ENCODE data around the gene C1orf21. TPM values are rescaled to one million over a fixed set of nuclear protein-coding genes. Genes with fewer than 3 reads are reported as not detected.

The C1orf21 gene
- total RNA-seq, 1 donor from 2014 or later: 33.1 TPM

DNA sequence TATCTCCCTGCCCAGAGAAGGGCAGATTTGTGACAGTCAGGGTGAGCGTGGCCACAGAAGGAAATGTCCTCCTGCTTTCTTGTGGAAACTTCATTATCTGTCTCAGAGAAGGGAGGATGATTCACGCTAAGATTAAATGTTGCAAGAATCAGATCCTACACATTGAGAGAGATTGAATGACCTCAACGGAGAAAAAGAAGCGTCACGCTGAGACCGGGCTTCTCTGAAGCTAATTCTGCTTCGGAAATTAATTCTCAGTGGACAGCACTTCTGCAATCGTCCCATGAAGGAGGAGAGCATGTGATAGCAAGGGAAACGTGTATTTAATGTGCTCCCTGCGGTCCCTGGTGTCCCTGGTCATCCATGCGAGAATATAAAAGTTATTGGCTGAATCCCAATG lies 19.8 kb upstream of the C1orf21 start:
- no peak overlapping the region for H3K27ac Mint-ChIP-seq
- DNase-seq (ENCODE audit: low spot score in 2 of 2, unreplicated experiment in 2 of 2): no peak
- no peaks in the 10 kb centered on the region for H3K9me3 Mint-ChIP-seq
- TF ChIP-seq, protein P1, sequence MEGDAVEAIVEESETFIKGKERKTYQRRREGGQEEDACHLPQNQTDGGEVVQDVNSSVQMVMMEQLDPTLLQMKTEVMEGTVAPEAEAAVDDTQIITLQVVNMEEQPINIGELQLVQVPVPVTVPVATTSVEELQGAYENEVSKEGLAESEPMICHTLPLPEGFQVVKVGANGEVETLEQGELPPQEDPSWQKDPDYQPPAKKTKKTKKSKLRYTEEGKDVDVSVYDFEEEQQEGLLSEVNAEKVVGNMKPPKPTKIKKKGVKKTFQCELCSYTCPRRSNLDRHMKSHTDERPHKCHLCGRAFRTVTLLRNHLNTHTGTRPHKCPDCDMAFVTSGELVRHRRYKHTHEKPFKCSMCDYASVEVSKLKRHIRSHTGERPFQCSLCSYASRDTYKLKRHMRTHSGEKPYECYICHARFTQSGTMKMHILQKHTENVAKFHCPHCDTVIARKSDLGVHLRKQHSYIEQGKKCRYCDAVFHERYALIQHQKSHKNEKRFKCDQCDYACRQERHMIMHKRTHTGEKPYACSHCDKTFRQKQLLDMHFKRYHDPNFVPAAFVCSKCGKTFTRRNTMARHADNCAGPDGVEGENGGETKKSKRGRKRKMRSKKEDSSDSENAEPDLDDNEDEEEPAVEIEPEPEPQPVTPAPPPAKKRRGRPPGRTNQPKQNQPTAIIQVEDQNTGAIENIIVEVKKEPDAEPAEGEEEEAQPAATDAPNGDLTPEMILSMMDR (IDR thresholded peaks at IDR 0.05; ENCODE audit: unreplicated experiment): no peak
- no peak overlapping the region for H3K4me3 Mint-ChIP-seq
- H3K36me3 Mint-ChIP-seq: no peaks in the 10 kb centered on the region
- H3K4me1 Mint-ChIP-seq: no peaks in the 10 kb centered on the region
- no peaks in the 10 kb centered on the region for H3K27me3 Mint-ChIP-seq (ENCODE audit: low read depth)

DNA sequence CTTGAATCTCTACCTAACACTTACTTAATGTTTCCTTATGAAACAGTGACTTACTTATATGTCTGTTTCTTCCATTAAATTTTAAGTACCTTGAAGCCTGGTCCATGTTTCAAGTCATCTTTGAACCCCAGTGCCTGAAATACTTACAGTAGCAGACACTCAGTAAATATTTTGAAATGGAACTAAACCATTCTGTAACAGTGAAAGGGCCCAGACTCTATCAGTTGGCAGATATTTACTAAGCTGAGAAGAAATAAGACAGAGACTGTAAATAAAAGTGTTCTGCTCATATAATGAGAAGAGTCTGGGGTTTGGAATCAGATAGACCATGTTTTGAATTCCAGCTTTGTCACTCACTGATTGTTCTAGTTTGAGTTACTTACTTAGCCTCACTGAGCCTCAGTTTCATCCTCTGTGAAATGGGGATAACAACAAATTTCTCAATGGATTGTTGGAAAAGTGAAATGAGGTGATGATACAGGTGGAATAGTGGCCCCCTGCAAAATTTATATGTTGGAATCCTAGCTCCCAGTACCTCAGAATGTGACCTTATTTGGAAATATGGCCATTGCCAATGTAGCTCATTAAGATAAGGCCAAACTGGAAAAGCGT lies 19.3 kb upstream of the C1orf21 start:
- TF ChIP-seq, protein P1 (IDR thresholded peaks at IDR 0.05; ENCODE audit: unreplicated experiment): no peak
- Mint-ChIP-seq H3K4me3 (no peak overlapping the region), H3K27ac (no peak overlapping the region), H3K27me3 (ENCODE audit: low read depth) (no peaks in the 10 kb centered on the region), H3K36me3 (no peaks in the 10 kb centered on the region), H3K9me3 (no peaks in the 10 kb centered on the region), H3K4me1 (no peaks in the 10 kb centered on the region)
- no peak for DNase-seq (ENCODE audit: low spot score in 2 of 2, unreplicated experiment in 2 of 2)

DNA sequence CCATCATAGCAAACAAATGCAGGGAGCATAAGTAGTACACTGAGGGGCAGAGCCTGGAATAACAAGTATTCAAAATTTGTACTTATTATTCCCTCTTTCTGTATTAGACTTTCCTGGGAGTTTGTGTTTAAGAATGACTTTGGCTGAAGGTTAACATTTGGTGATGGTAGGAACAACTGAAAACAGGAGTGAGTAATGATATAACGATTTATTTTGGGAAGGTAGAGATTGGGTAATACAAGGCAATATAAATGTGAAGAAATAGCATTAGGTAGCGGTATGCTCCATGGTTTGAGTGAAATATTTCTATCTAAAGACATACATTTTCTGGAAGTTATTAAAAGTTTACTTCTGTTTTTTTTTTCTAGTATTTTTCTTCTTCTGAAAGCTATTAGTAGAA lies 18.5 kb upstream of the C1orf21 start:
- no peak overlapping the region for H3K27ac Mint-ChIP-seq
- TF ChIP-seq, protein P1 (IDR thresholded peaks at IDR 0.05; ENCODE audit: unreplicated experiment): no peak
- DNase-seq (ENCODE audit: low spot score in 2 of 2, unreplicated experiment in 2 of 2): no peak
- no peaks in the 10 kb centered on the region for H3K36me3 Mint-ChIP-seq
- no peaks in the 10 kb centered on the region for H3K27me3 Mint-ChIP-seq (ENCODE audit: low read depth)
- H3K4me1 Mint-ChIP-seq: no peaks in the 10 kb centered on the region
- H3K9me3 Mint-ChIP-seq: no peaks in the 10 kb centered on the region
- H3K4me3 Mint-ChIP-seq: no peak overlapping the region

DNA sequence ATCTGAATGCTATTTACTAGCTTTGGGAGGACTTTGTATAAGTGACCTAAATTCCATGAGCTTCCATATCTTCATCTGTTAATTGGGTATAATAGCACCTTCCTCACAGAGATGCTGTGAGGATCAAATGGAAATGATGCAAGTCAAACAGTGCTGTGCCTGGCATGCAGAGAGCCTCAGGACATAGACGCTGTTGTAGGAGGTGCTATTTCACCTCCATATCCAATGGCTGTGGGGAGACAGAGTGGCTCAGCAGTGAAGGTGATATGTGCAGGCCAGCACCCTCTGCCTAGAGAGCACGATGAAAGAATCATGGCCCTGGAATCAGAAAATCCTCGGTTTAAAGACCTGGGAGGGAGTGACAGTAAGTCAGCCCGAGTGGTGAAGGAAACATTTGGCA lies 16.0 kb upstream of the C1orf21 start:
- DNase-seq (ENCODE audit: low spot score in 2 of 2, unreplicated experiment in 2 of 2): no peak
- Mint-ChIP-seq H3K4me3 (no peak overlapping the region), H3K9me3 (no peaks in the 10 kb centered on the region), H3K36me3 (no peaks in the 10 kb centered on the region), H3K4me1 (no peaks in the 10 kb centered on the region), H3K27me3 (ENCODE audit: low read depth) (no peaks in the 10 kb centered on the region), H3K27ac (no peak overlapping the region)
- TF ChIP-seq, protein P1 (IDR thresholded peaks at IDR 0.05; ENCODE audit: unreplicated experiment): no peak

DNA sequence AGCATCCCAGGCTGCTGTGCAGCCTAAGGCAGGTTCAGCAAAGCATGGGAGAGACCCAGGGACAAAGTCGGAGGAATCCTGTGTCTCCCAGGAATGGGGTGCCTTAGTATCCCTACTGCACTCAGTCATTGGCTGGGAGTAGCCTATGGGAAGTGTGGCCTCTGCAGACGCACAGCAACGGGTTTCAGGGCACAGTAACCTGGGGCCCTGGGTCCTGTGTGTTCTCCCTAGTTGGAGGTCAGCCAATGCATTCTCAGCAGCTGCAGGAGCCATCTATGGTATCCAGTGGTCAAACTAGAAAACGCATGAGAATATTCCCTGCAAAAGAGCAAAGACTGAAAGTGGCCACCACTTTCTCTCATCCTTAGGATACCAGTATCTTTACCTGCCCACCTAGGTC lies 13.7 kb upstream of the C1orf21 start:
- no peaks in the 10 kb centered on the region for H3K4me1 Mint-ChIP-seq
- H3K36me3 Mint-ChIP-seq: no peaks in the 10 kb centered on the region
- TF ChIP-seq, protein P1 (IDR thresholded peaks at IDR 0.05; ENCODE audit: unreplicated experiment): no peak
- no peak overlapping the region for H3K4me3 Mint-ChIP-seq
- no peaks in the 10 kb centered on the region for H3K9me3 Mint-ChIP-seq
- no peak overlapping the region for H3K27ac Mint-ChIP-seq
- no peak for DNase-seq (ENCODE audit: low spot score in 2 of 2, unreplicated experiment in 2 of 2)
- peaks cover 4% of the 10 kb centered on the region for H3K27me3 Mint-ChIP-seq (ENCODE audit: low read depth)

DNA sequence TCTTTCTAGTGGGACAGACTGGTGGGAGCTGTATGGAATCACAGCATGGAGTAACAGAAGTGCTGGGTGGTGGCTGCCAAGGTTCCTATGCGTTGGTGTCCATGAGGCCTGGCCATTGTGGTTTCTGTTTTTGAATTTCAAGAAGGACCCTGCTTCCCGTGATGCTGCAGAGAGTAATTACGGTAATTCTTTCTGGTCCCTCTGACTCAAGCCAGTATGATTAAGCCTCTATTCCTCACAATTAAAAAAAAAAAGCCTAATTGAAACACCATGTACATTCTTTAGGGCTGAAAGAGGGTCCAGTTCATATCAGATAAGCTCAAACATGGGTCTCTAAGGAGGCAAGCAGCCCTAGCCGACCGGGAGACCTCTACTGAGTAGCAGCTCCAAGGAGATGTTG lies 10.5 kb upstream of the C1orf21 start:
- H3K9me3 Mint-ChIP-seq: no peaks in the 10 kb centered on the region
- peaks cover 2% of the 10 kb centered on the region for H3K4me1 Mint-ChIP-seq
- H3K36me3 Mint-ChIP-seq: no peaks in the 10 kb centered on the region
- peaks cover 6% of the 10 kb centered on the region for H3K27me3 Mint-ChIP-seq (ENCODE audit: low read depth)
- TF ChIP-seq, protein P1 (IDR thresholded peaks at IDR 0.05; ENCODE audit: unreplicated experiment): no peak
- DNase-seq (ENCODE audit: low spot score in 2 of 2, unreplicated experiment in 2 of 2): no peak
- H3K27ac Mint-ChIP-seq: no peak overlapping the region
- no peak overlapping the region for H3K4me3 Mint-ChIP-seq

Measured in mesothelial cell of epicardium (in vitro differentiated cells).